ENCODE data around the gene SH3RF3. TPM values are rescaled to one million over a fixed set of nuclear protein-coding genes. Genes with fewer than 3 reads are reported as not detected.

Gene SH3RF3
- total and polyA plus RNA-seq, 9 of the 15 experiments (the other 6 are each of a cell fraction or from before 2014, with no cell fraction given), result 0.02 TPM; not detected in 8

DNA sequence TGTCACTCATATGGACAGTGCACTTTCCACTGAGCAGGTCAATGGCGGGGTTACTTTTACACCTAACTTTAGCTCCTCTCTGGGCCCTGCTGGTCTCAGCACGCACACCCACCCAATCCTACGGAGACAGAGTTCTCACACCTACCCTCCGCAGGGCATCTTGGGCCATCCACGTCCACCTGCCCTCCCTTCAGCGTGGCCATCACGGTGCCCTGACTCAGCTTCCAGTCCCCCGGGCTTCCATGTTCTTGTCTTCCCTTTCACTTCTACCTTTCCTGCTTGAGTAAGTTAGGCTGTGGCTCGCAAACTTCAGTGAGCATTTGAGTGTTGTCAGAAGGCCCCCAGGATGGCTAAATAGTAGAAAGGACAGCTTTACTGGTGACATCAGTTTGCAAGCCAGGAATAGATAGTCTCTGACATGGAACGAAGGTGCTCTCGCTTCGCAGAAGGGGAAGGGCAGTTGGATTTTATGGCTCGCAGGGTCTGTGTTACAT, 252.4 kb downstream of the SH3RF3 start:
- no peak for DNase-seq (ENCODE audit: extremely low read depth in 1 of 4, low spot score in 3 of 4)
- ATAC-seq, result no peak
- ChIA-PET POLR2A (no interaction called here), CTCF (ENCODE audit: low intra/inter-chr PET ratio) (no interaction called here)
- FAIRE-seq, result no peak
- Histone ChIP-seq H2AFZ (ENCODE audit: low read depth, low read length) (no peak overlapping the region), H3K79me2 (ENCODE audit: control insufficient read depth, insufficient read depth, low read length) (no peaks in the 10 kb centered on the region), H3K27ac (ENCODE audit: extremely low read depth, low read depth, low read length) (no peak overlapping the region), H3K4me2 (ENCODE audit: insufficient read depth, low read length) (no peak overlapping the region), H4K20me1 (replicated peaks; ENCODE audit: control insufficient read depth, insufficient read depth, low read length) (0 out of 2 replicates have a peak, but pooled peaks cover 10% of the 10 kb centered on the region), H3K9ac (ENCODE audit: insufficient read depth in 1 of 2, low read depth in 2 of 2, low read length in 2 of 2) (no peak overlapping the region), H3K36me3 (ENCODE audit: control insufficient read depth, insufficient read depth, low read length) (no peaks in the 10 kb centered on the region), H3K27me3 (ENCODE audit: control insufficient read depth in 2 of 2, insufficient read depth in 2 of 2, low read length in 2 of 2) (peaks cover 13 to 59% of the 10 kb centered on the region in 2 experiments), H3K4me3 (no peak overlapping the region), H3K9me3 (replicated peaks; ENCODE audit: control insufficient read depth, insufficient read depth, low read depth, low read length) (no peaks in the 10 kb centered on the region), H3K4me1 (replicated peaks in 1 of 2; ENCODE audit: control insufficient read depth in 2 of 2, insufficient read depth in 2 of 2, low read length in 2 of 2) (no peaks in the 10 kb centered on the region), H3K9me1 (ENCODE audit: control insufficient read depth, insufficient read depth, low read length) (no peaks in the 10 kb centered on the region)
- BruUV-seq (replicated peaks), result no TSS peak
- no peak for TF ChIP-seq ZNF780A (CRISPR knock-in tag; IDR thresholded peaks at IDR 0.05)
- no peak for TF ChIP-seq JUN (IDR thresholded peaks at IDR 0.05; ENCODE audit: borderline replicate concordance, low read depth, low read length)
- no peak for TF ChIP-seq JUN (CRISPR knock-in tag; IDR thresholded peaks at IDR 0.05; ENCODE audit: borderline replicate concordance)
- TF ChIP-seq, protein P1, sequence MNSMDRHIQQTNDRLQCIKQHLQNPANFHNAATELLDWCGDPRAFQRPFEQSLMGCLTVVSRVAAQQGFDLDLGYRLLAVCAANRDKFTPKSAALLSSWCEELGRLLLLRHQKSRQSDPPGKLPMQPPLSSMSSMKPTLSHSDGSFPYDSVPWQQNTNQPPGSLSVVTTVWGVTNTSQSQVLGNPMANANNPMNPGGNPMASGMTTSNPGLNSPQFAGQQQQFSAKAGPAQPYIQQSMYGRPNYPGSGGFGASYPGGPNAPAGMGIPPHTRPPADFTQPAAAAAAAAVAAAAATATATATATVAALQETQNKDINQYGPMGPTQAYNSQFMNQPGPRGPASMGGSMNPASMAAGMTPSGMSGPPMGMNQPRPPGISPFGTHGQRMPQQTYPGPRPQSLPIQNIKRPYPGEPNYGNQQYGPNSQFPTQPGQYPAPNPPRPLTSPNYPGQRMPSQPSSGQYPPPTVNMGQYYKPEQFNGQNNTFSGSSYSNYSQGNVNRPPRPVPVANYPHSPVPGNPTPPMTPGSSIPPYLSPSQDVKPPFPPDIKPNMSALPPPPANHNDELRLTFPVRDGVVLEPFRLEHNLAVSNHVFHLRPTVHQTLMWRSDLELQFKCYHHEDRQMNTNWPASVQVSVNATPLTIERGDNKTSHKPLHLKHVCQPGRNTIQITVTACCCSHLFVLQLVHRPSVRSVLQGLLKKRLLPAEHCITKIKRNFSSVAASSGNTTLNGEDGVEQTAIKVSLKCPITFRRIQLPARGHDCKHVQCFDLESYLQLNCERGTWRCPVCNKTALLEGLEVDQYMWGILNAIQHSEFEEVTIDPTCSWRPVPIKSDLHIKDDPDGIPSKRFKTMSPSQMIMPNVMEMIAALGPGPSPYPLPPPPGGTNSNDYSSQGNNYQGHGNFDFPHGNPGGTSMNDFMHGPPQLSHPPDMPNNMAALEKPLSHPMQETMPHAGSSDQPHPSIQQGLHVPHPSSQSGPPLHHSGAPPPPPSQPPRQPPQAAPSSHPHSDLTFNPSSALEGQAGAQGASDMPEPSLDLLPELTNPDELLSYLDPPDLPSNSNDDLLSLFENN (IDR thresholded peaks at IDR 0.05; ENCODE audit: low read depth in 2 of 2, low read length in 2 of 2), result no peak
- TF ChIP-seq, protein P2, sequence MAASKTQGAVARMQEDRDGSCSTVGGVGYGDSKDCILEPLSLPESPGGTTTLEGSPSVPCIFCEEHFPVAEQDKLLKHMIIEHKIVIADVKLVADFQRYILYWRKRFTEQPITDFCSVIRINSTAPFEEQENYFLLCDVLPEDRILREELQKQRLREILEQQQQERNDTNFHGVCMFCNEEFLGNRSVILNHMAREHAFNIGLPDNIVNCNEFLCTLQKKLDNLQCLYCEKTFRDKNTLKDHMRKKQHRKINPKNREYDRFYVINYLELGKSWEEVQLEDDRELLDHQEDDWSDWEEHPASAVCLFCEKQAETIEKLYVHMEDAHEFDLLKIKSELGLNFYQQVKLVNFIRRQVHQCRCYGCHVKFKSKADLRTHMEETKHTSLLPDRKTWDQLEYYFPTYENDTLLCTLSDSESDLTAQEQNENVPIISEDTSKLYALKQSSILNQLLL (CRISPR knock-in tag; IDR thresholded peaks at IDR 0.05; ENCODE audit: borderline replicate concordance), result no peak
- no peak for TF ChIP-seq FOXJ3 (CRISPR knock-in tag; IDR thresholded peaks at IDR 0.05)
- TF ChIP-seq RBM17 (IDR thresholded peaks at IDR 0.05; ENCODE audit: borderline replicate concordance, low read depth, low read length), result no peak
- no peak for TF ChIP-seq ZNF77 (CRISPR knock-in tag; IDR thresholded peaks at IDR 0.05)
- TF ChIP-seq GTF2E2 (tag; IDR thresholded peaks at IDR 0.05), result no peak
- TF ChIP-seq, protein P3, sequence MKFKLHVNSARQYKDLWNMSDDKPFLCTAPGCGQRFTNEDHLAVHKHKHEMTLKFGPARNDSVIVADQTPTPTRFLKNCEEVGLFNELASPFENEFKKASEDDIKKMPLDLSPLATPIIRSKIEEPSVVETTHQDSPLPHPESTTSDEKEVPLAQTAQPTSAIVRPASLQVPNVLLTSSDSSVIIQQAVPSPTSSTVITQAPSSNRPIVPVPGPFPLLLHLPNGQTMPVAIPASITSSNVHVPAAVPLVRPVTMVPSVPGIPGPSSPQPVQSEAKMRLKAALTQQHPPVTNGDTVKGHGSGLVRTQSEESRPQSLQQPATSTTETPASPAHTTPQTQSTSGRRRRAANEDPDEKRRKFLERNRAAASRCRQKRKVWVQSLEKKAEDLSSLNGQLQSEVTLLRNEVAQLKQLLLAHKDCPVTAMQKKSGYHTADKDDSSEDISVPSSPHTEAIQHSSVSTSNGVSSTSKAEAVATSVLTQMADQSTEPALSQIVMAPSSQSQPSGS (CRISPR knock-in tag; IDR thresholded peaks at IDR 0.05), result no peak
- TF ChIP-seq ZNF184 (CRISPR knock-in tag; IDR thresholded peaks at IDR 0.05), result no peak
- TF ChIP-seq BRCA1 (IDR thresholded peaks at IDR 0.05), result no peak
- no peak for TF ChIP-seq BRCA1 (CRISPR knock-in tag; IDR thresholded peaks at IDR 0.05)
- no peak for TF ChIP-seq PYGO2 (tag; IDR thresholded peaks at IDR 0.05)
- no peak for TF ChIP-seq HMG20B (CRISPR knock-in tag; IDR thresholded peaks at IDR 0.05)
- in situ Hi-C loops (cut with MboI) (no loop called here), intact Hi-C loops (cut with micrococcal nuclease) (no loop called here)
- 3% methylated on average over 13 of the region's 13 CpGs for WGBS (ENCODE audit: insufficient coverage, low coverage, missing lambda C conversion rate)
